HG02970 (cell line): ENCODE results near the gene MAP1LC3A.

Source experiments
- ATAC-seq: cut with Tn5 transposase; IDR thresholded peaks from one replicate; pipeline ENCODE4 v1.9.1; 2021; ENCODE audit warnings: mild to moderate bottlenecking, moderate library complexity, moderate number of reproducible peaks; ENCODE audit not compliant: unreplicated experiment, low FRiP score

The MAP1LC3A gene

DNA sequence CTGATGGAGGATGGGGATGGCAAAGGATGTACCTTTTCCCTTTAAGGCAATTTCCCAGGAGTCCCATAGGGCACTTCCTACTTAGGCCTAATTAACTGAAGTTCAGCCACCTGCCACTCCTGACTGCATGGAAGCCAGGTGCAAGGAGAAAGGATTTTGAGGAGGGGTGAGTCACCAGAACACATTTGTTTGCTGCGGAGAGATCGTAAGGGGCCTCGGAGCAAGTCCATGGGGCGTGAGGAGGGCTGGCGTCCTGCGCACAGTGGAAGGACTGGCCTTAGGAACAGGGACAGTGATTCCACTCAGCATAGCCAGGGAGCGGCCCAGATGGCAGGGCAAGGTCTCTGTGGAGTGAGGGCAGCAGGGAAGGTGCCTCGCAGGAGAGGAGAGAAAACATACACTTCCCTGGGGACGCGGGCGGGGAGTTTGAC lies 11.8 kb upstream of the MAP1LC3A start:
- ATAC-seq, result no peak

DNA sequence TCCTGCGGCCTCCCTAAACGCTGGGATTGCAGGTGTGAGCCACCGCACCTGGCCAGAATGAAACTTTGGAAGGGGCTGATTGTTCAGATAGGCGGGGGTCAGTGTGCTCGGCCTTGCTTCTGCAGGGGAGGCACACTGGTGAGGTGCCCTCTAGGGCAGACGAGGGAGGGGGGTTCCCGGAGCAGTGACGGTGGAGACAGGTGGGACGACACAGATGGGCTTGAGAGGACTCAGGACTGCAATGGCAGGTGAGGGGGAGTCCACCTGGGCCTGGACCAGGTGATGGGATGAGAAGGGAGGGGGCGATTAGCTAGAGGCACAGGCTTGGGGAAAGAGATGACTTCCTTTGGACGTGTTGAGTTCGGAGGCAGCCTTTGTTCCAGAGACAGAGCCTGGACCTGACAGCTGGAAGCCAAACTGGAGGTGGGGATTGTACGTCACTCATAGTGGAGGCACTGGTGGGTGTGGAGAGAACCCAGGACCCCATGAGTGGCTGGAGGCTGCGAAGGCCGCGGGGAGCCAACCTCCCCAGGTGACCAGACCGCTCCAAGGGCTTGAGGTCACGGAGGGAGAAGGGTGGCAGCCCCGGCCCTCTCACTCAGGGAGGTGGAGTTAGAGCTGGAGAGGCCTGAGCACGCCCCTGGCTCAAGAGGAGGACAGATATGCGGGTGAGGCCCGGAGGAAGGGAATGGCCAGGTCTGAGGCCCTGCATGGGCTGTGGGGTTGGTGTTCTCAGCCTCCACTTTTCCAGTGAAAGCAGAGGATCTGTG lies 10.5 kb upstream of the MAP1LC3A start:
- no peak for ATAC-seq

DNA sequence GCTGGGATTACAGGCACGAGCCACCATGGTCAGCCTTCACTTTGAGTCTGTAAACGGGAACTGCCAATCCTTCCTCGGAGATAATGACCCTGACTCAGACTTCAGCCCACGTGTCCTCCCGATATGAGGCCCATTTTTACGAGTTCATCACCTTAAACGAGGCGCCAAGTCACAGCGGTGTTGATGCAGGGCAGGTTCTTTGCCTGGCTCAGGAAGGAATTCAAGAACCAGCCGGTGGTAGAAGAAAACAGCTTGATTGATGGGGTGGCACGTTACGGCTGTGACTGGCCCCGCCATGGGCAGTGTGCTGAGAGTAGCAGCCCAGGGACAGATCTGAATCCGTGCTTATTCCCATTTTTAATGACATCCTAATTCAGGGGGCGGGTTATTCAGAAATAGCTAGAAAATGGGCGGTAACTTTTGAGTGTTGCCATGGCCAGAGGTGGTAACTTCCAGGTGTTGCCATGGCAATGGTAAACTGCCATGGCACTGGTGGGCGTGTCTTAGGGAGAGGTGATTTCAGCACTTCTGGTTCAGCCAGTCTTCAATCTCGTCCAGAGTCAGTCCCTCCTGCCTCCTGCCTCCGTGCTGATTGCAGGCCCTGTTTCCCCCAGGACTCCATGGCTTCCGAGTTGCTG lies 9.1 kb upstream of the MAP1LC3A start:
- ATAC-seq, result no peak

DNA sequence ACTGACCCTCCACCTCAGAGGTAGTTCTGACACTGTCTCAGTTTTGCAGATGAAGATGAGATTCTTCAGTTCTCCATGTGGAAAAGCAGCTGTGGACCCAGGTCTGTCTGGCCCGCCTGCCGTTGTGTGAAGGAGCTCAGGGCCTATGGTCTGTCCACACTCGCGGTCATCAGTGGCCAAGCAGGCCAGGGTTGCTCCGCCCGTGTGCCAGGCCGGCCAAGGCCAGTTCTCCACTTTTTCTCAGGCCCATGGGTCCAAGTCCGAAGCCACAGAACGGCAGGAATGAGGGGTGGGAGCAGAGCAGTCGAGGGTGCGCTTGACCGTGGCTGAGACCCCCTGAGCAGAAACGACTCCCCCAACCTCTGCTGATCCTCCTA lies 8.6 kb upstream of the MAP1LC3A start:
- ATAC-seq, result no peak

DNA sequence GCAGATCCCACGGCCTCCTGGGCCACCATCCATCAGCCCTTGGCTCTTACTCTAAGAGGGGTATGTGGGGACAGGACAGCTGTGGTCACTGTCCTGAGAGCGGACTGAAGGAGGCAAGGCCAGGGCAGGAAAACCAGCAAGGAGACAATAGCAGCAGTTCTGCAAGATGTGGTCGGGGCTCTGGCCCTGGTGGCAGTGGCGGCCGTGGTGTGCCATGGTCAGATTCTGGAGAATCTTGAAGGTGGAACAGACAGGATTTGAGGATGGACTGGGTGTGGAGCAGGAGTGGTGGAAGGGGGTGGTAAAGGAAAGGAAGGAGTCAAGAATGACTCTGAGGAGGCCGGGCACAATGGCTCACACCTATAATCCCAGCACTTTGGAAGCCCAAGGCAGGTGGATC lies 5.9 kb upstream of the MAP1LC3A start:
- ATAC-seq, result no peak

DNA sequence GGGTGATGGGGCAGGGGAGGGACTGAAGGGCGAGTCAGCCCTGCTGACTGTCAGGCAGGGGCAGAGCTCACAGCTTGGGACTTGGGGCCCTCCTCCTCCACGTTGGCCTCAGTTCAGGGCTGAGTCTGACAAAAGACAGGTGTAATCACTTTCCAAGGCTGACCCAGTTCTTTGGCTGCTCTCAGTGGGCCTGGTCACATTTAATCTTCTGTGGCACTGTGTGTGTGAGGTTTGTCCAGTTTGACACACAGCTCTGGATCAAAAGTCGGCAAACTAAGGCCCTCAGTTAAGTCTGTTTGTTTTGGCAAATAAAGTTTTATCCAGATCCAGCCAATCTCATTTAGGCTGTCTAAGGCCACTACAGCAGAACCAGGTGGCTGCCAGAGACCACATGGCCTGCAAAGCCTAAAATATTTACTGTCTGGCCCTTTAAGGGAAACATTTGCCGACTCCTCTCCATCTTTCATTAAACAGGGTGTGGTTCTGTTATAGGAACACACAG lies 5.1 kb upstream of the MAP1LC3A start:
- ATAC-seq, result no peak

DNA sequence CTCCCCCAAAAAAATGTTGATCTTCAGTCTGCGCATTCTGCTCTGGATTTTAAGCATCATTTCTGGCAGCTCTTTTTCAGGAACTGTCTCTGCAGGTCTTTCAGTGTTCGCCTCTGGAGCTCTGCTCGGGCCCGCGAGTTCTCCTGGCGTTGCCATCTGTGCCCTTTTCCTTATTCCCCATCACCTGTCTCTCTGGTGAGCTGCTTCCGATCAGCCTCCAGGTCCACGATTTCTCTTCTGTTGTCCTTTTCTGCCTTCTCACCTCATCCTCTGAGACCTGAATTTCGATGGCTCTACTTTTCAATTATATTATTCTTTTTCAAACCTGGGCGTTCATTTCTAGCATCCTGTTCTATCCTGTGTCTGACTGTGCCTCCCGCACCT lies 590 bp upstream of the MAP1LC3A start:
- no peak for ATAC-seq

DNA sequence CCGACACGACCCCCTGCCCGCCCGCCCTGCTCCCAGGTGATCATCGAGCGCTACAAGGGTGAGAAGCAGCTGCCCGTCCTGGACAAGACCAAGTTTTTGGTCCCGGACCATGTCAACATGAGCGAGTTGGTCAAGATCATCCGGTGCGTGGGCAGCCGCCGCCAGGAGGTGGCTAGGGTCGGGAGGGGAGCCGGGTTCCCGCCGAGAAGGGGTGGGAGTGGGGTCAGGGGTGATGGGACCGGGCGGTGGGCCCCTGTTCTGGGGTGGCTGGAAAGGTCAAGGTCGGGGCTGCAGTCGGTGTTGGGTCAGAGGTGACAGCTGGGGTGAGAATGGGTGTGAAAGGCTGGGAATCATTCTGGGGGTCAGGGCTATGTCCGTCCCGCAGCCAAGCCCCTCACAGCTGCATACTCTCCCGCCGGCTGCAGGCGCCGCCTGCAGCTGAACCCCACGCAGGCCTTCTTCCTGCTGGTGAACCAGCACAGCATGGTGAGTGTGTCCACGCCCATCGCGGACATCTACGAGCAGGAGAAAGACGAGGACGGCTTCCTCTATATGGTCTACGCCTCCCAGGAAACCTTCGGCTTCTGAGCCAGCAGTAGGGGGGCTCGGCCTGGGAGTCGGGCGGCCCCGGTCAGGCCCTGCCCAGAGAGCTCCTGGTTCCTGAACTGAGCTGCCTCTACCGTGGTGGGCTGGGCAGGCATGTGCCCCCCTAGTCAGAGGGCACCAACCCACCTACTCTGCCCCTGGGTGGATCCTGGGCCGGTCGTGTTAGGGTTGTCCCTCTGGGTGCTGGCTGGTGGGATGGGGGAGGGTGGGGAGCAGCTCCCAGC lies 1.0 kb downstream of the MAP1LC3A start:
- ATAC-seq, result no peak

DNA sequence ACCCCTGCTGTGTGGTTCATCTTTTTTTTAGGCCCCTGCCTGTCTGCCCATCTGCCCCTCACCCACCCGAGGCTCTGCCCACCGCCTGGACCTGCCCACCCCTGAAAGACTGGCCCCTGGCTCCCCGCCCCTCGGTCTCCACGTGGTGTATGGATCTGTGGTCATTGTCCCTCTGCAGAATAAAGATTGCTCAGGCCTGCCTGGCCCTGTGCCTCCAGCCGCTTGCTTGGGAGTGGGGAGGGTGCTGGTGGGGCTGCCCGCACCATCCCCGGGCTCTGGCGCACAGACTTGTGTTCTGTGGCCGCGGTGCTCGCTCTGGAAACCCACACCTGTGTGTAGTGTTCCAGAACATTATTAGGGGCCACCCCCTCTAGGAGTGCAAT lies 1.6 kb downstream of the MAP1LC3A start:
- ATAC-seq, result no peak

DNA sequence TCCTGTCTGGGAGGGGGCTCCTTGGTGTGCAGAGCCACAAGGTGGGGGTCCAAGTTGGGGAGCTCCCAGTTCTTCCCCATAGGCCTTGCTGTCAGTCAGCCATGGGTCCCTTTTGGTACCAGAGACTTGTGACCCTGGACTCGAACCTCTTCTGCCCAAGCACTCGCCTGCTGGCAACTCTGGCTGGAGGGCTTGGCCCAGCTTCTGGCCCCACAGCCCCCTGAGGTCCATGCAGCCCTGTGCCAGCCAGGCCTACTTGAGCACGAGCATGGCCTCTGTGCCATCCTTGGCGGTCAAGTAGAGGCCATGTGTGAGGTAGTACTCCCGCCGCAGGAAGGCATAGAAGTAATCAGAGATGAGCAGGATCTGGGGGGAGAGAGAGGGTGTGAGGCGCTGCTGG lies 2.1 kb downstream of the MAP1LC3A start:
- ATAC-seq, result no peak

DNA sequence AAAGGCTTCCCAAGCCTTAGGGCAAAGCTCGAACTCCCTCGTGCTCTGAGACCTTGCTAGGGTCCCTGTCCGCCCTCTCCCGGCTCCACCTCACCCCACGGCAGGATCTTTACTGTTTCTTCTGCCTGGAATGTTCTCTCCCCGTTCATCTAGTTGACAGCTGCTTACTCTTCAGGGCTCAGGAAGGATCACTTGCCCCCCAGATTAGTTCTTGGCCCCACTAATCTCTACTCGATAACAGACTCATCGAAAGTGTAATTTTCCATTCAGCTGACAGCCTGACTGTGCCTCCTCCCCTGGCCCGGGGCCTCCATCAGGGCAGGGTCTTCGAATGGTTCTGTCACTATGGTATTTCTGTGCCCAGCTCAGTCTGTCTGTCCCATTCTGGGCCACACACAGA lies 3.1 kb downstream of the MAP1LC3A start:
- no peak for ATAC-seq

DNA sequence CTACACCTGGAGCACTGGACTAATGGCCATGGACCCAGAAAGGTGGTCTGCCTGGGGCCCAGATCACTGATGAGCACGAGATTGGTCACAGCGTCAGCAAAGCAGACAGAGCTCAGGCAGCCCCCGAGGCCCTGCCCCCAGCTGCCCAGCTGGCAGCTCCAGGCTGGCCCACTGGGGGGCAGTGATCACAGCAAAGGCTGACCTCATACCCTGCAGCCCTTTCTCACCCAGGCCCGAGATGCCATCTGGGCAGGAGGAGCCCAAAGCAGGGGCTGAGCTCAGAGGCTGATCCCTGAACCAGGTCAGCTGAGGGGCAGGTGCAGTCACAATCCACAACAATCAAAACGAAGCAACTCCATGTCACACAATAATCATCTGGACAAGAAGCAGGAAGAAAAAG lies 4.1 kb downstream of the MAP1LC3A start:
- ATAC-seq, result no peak

DNA sequence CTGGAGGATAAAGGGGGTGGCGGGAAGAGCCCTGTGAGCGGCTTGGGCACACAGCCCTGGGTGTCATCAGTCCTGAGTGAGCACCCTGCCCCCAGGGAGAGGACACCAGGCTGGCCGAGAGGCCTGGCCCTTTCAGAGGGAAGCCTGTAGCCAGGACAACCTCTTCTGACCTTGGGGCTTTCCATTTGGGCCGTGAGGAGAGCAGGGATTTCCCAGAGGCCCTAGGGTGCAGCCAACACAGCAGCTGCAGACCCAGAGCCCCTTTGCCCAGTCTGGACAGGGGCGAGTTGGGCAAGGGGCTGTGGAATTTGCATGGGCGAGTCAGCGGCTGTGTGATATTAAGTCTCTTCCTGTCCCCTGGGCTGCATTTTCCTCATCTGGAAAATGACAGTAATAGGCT lies 6.3 kb downstream of the MAP1LC3A start:
- ATAC-seq, result no peak

DNA sequence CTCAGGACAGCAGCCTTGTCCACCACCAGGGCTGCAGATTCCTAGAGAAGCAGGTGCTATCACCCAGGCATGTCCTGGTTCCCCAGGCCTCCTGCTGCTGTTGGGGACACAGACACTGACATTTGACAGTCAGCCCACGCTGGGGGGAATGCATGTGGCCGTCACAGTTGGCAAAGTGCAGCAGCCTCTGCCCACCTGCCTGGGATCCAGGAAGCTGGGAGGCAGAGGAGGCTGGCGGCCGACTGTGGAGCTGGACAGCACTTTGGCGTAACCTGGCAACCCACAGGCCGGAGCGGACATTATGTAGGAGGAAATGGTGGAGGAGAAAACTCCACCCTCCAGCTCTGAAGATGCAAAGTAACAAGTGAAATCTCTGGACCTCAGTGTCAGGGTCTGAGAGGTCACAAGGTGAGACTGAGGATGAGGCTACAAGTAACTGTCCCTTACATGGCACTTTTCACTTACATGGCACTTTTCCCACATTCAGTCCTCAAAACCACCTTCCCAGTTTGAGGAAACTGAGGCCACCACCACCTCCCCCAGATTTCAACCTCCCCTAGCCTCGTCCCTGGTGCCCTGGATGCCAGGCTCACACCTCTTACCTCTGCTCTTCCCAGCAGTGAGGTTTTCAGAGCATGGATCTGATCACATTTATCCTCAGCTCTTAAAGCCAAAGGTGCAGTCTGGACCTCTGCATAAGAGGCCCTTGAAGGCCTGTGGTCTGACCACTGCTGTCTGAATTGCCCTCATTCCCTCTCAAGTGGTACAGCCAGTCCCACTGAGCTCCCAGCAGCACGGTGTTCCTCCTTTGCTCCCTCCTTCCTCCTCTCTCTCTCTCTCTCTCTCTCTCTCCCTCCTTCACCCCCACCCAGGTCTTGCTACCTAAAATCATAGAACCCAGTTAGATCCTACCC lies 8.7 kb downstream of the MAP1LC3A start:
- ATAC-seq, result no peak

DNA sequence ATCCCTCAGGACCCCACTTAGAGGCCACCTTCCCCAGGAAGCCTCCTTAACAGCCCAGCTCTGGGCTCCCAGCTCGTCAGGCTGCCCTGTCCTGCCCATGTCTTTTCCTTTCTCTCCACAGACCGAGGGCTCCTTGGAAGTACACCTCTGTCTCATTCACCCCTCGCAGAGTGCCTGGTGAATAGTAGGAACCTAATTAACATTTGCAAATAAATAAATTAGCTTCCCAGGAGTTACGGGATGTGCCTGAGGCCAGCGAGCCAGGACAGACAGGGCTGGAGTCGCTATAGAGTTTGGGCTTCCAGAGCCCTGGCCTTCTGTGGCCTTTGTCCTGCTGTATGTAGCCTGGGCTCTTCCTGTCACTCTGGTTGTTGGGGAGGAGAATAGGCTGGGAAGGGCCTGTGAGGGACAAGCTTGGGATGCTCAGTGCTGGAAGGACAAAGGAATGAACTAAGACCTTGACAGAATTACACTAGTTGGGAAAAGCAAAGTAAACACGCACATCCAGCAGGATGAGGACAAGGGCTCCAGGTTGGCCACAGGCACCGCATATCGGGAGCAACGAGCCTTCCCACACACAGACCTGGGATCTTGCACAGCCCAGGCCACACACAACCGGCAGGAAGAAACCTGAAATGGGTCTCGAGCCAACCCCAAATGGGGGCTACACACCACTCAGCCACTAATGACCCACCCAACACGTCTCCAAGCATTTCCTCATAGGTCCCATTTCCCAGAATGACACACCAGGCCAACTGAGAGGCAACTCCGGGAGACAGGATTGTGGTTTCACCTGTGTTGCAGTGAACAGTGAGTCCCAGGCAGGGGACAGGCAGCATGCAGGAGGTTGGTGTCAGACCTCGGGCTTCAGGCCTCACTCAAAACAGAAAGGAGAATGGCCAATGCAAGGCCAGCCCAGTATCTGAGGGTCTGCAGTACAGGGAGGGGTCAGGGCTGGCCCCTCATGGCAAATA lies 9.7 kb downstream of the MAP1LC3A start:
- no peak for ATAC-seq

DNA sequence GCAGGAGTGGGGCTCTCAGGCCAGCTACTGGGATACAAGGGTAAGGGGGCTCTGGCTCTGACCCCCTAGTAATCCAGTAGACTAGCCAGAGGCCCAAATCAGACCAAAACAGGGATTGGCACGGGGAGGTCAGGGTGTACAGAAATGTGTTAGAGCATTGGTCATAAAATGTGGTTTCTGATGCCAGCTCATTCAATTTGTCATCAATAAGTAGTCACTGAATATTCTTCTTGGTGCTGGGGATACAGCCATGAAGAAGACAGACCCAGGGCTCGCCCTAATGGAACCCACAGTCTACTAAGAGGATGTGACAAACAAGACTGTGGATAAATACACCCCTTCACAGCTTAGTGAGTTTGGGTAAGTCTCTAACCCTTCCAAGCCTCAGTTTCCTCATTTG lies 11.1 kb downstream of the MAP1LC3A start:
- no peak for ATAC-seq

DNA sequence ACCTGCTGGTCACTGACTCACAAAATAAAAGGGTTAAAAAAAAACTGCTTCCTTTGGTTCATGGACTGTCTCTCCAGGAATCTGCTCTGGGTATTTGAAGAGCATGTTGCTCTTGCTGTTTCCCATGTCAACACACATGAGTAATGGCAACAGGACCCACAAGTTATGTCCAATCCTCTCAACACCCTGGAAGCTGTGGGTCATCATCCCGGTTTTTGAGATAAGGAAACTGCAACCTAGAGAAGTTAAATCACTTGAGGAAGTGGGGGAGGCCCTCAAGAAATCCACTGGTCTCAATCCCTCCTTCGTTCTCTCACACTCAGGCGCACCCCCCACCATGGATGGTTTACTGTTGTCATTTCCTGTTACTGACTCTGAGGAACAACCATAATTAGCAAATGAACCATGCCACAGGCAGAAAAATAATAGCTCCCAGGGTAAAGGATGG lies 12.4 kb downstream of the MAP1LC3A start:
- no peak for ATAC-seq

DNA sequence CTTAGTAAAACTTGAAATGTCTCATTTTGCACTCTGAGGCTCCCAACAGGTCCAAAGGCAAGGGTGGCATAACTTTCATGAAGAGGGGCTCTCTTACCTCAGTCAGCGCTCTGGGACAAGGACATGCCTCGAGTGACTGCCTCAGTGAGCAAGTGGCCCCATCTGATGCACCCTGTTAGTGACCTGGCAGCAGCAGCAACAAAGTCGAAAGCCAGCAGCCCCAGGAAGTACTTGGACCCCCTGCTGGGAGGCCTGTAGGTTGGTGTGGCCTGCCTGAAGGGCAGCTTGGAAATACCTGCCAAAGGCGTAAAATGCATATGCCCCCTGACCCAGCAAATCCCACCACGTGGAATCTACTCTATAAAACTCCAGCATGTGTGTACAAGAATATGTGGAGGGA lies 13.2 kb downstream of the MAP1LC3A start:
- no peak for ATAC-seq
